GM20431 (cell line): ENCODE measurements around the gene APEH.

Source experiments
- in situ Hi-C: fragments of 300-500 bp; cut with MseI, MboI; formaldehyde crosslinking; loops from one replicate; pipeline ENCODE4 v1.15.0; 2020; ENCODE audit warnings: low sequenced_read_pairs; ENCODE audit not compliant: unreplicated experiment

Gene APEH

DNA sequence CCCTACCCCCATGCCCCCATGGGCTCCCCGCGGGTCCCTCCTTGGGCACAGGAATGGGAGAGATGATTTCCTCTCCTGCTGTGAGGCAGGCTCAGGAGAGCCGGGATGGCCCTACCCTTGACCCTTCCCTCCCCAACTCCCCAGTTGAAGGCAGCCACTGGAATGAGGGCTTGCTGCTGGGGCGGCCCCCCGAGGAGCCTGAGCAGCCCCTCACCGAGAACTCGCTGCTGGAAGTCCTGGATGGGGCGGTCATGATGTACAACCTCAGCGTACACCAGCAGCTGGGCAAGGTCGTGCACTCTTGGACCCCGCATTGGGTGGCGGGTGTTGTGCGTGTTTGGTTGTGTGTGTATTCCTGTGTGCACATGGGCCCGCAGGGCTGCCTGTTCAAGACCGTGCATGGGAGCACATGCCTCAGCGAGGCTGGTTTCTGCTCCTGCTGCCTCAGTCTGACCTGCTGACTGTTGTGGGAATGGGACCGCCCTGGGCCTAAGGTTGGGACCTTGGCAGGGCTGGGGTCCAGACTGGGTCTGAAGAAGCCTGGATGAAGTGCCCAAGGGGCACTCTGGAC lies 31.3 kb downstream of the APEH start:
- in situ Hi-C loops, result no loop called here

DNA sequence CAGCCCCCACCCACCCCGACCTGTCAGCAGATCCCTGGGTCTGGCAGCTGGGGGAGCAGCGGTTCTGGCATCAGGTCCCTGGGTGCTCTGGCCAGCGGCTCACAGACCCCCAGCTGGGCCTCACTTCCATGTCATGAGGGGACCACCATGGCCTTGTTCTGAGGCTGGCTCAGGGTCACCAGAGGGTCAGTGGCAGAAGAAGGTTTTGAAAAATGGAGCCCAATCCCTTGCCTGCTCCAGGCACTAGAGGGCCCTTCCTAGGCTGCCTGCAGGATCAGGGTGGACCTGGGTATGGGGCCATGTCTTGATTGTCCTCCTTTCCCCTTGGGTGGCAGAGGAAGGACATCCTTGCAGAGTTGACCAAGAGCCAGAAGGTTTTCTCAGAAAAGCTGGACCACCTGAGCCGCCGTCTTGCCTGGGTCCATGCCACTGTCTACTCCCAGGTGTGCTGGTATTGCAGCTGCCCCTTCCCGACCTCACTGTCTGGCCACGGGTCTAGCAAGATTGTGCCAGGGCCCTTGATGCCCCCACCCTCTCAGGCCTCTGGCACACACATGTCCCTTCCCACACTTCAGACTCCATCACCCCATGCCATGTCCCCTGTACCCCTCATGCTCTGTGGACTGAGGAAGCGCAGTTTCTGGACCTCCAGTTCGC lies 32.4 kb downstream of the APEH start:
- in situ Hi-C loops, result no loop called here

GRCh38 chr3:49707113-49707480 lies 32.9 kb downstream of the APEH start:
- in situ Hi-C loops, result no loop called here

DNA sequence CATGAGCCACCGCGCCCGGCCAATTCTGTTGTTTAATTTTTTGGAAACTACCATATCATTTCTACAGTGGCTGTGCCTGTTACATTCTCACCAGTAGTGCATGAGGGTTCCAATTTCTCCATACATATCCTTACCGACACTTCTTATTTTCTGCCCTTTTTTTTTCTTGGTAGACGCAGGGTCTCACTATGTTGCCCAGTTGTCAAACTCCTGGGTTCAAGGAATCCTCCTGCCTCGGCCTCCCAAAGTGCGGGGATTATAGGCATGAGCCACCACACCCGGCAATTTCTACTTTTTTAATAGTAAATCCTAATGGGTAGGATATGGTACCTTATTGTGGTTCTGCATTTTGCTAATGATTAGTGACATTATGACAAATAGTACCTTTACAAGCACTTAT lies 35.7 kb downstream of the APEH start:
- in situ Hi-C loops, result no loop called here

DNA sequence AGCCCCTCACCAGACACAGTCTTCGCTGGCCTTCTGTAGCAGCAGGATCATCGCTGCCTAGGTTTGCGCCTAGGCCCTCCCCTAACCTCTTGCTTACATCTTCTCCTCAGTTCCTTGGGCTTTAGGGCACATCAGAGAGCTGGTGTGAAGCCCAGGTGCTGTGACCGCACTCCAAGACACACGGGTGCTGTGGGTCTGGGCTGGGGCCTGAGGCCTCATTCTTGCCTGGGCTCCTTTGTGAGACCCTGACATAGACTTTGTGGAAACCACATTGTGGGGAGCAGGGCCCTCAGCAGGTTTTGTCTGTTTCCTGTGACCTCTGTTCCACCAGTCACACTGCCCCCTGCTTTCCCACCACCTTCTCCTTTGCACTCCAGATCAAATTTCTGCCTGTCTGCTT lies 37.3 kb downstream of the APEH start:
- in situ Hi-C loops, result no loop called here

DNA sequence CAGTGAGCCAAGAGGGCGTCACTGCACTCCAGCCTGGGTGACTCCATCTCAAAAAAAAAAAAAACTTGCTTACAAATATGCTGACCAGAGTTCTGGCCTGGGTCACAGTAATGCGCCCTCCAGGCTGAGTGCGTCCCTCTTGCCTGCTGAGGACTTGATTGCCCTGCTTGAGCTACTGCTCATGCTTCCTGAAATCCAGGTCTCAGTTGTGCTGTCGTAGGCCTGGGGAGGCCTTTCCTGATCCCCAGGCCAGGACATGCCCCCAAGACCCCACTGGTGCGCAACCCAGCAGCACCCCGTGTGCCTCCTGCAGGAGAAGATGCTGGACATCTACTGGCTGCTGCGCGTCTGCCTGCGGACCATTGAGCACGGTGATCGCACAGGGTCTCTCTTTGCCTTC lies 38.0 kb downstream of the APEH start:
- in situ Hi-C loops, result no loop called here

GRCh38 chr3:49712631-49713317 lies 38.6 kb downstream of the APEH start:
- in situ Hi-C loops, result no loop called here

DNA sequence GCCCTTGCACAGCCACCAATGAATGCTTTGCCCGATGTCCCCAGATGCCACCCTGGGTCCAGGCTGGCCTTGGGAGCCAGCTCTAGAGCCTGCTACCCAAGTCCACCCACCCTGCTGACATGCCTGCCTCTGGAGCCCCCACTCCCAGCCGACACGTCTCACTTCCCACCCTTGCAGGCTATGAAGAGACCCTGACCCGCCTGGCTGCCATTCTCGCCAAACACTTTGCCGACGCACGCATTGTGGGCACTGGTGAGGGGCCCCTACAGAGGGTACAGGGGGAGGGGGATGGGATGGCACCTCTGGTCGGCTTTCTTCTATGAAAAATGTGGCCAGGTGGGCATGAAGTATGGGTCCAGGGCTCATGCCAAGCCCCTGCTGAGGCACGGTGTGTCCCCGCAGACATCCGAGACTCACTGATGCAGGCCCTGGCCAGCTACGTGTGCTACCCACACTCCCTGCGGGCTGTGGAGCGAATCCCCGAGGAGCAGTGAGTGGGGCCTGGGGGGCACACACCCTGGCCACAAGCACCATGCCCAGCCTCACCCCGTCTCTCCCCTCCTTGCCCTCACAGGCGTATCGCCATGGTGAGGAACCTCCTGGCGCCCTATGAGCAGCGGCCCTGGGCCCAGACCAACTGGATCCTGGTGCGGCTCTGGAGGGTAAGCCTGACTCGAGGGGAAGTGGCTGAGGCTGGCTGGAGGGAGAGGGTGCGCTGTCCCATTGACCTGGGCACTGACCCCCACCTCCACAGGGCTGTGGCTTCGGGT lies 39.4 kb downstream of the APEH start:
- in situ Hi-C loops, result no loop called here

GRCh38 chr3:49714728-49715550 lies 40.8 kb downstream of the APEH start:
- in situ Hi-C loops, result no loop called here

GRCh38 chr3:49715611-49716121 lies 41.5 kb downstream of the APEH start:
- in situ Hi-C loops, result no loop called here

DNA sequence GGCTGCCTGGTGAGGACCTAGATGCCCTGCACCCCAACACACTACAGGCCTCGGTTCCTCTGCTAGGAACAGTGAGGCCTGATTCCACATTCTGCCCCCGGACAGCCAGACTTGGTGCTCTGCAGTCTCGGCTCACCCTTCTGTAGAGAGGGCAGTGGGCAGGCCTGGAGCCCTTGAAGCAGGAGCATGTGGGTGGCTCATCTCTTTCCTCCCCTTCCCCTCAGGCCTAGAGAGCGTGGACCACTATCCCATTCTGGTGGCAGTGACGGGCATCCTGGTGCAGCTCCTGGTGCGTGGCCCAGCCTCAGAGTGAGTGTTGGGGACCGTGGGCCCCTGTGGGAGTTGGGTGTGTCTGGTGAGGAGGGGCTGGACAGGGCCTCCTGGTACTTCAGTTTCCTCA lies 42.0 kb downstream of the APEH start:
- in situ Hi-C loops, result no loop called here

GRCh38 chr3:49716691-49717210 lies 42.6 kb downstream of the APEH start:
- in situ Hi-C loops, result no loop called here

GRCh38 chr3:49717211-49717958 lies 43.2 kb downstream of the APEH start:
- in situ Hi-C loops, result no loop called here

GRCh38 chr3:49717959-49718857 lies 44.1 kb downstream of the APEH start:
- in situ Hi-C loops, result no loop called here

GRCh38 chr3:49718858-49719213 lies 44.7 kb downstream of the APEH start:
- in situ Hi-C loops, result no loop called here

DNA sequence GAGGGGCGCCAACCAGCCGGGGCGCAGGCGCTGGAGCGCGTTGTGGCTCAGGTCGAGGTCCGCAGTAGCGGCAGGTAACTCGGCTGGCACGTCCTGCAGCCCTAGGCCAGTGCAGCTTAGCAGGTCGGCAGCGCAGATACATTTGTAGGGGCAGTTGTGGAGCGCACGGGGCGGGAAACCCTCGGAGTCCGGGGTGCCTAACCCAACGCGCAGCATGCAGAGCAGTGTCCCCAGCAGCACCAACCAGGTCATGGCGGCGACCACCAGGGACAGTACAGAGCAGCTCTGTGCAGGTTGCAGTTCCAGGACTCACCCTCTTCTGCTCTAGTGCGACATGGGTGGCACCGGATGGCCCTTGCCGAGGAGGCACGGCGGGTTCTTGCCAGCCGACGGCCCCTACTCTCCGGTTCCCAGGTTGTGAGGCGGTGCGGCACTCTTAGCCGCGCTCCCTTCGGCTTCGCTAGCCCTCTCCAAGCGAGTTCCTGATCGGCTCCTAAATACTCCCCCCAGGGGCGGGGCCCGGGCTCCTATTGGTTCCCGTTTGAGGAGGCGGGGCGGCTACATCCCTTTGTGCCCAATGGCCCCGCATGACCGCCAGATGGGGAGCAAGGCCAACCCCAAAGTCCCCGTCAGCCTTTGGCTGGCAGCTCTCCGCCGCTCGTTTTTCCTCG lies 45.2 kb downstream of the APEH start, which contains the start of gene AMIGO3:
AMIGO3 (minus strand) TSS at position 471 of the 671 bp plus-strand sequence; CDS start at position 252, 219 bp downstream.
- in situ Hi-C loops, result no loop called here

DNA sequence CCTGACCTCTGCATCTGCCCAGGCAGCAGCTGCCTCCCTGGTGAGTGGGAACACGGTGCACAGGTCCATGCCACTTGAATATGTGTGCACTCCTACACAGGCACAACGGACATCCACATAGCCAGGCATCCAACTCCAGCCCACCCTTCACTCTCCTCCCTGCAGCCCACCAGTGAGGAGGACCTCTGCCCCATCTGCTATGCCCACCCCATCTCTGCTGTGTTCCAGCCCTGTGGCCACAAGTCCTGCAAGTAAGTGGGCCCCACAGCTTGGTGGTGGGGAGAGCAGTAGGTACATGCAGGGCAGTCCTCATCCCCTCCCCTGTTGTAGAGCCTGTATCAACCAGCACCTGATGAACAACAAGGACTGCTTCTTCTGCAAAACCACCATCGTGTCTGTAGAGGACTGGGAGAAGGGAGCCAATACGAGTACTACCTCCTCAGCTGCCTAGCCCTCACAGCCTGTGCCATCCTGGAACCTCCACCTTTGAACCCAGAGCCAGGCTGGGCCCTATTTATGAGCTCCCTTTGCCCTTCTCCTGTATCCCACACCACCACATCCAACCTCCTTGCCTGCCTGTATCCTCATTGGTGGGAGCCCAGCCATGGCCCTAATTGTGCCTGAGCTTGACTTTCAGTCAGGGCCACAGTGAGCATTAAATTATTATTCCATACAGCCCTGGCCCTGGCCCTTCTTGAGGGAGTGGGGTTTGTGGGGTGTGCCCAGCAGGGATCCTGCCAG lies 46.9 kb downstream of the APEH start:
- in situ Hi-C loops, result no loop called here
